VCaP (cell line): ENCODE measurements around the gene HK2.

Source experiments
- H3K27ac ChIP-seq: fragments of 450-650 bp; 2 replicates; pipeline ENCODE4 v1.5.1; 2017
- CTCF ChIP-seq: fragments of 450-650 bp; conservative IDR thresholded peaks from 2 replicates; pipeline ENCODE4 v1.5.1; 2017; ENCODE audit warnings: mild to moderate bottlenecking, moderate library complexity

Gene HK2

GRCh38 chr2:74856599-74856998 lies 22.7 kb downstream of the HK2 start:
- H3K27ac ChIP-seq, result no peak overlapping the region
- TF ChIP-seq CTCF, result no peak

- no peak overlapping the region for H3K27ac ChIP-seq
- TF ChIP-seq CTCF, result no peak
Observed at GRCh38 chr2:74857215-74857614, 23.3 kb downstream of the HK2 start.

- H3K27ac ChIP-seq, result no peak overlapping the region
- TF ChIP-seq CTCF, result no peak
Observed at GRCh38 chr2:74857725-74858124, 23.8 kb downstream of the HK2 start.

- H3K27ac ChIP-seq, result no peak overlapping the region
- TF ChIP-seq CTCF, result no peak
Observed at GRCh38 chr2:74858281-74858680, 24.4 kb downstream of the HK2 start.

GRCh38 chr2:74860079-74860478 lies 26.2 kb downstream of the HK2 start:
- H3K27ac ChIP-seq, result no peak overlapping the region
- no peak for TF ChIP-seq CTCF

GRCh38 chr2:74860521-74860920 lies 26.6 kb downstream of the HK2 start:
- TF ChIP-seq CTCF, result no peak
- no peak overlapping the region for H3K27ac ChIP-seq

- TF ChIP-seq CTCF, result no peak
- no peak overlapping the region for H3K27ac ChIP-seq
Observed at GRCh38 chr2:74861531-74861930, 27.6 kb downstream of the HK2 start.
